HG03460 (cell line): ENCODE data around the gene CDYL.

Source experiments
- ATAC-seq: cut with Tn5 transposase; IDR thresholded peaks from one replicate; pipeline ENCODE4 v1.9.1; 2021; ENCODE audit not compliant: unreplicated experiment

The CDYL gene

DNA sequence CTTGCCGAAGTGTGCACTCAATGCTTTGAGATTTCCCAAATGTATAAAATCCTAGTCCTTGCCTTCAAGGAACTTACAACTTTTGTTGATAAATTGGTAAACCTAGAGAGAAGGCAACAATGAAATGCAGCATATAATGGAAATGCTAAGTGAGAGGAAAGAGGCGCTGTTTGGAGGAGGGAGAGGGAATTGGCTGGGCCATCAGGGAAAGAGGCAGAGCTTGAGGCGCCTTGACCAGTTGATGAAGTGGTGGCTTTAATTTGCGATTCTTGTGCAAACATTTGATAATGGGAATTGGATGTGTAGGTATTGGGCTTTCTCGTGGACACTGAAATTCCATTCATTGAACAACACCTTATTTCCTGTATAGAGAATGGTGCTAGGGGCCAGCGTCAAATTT is 1.9 kb upstream of the CDYL start:
- no peak for ATAC-seq

DNA sequence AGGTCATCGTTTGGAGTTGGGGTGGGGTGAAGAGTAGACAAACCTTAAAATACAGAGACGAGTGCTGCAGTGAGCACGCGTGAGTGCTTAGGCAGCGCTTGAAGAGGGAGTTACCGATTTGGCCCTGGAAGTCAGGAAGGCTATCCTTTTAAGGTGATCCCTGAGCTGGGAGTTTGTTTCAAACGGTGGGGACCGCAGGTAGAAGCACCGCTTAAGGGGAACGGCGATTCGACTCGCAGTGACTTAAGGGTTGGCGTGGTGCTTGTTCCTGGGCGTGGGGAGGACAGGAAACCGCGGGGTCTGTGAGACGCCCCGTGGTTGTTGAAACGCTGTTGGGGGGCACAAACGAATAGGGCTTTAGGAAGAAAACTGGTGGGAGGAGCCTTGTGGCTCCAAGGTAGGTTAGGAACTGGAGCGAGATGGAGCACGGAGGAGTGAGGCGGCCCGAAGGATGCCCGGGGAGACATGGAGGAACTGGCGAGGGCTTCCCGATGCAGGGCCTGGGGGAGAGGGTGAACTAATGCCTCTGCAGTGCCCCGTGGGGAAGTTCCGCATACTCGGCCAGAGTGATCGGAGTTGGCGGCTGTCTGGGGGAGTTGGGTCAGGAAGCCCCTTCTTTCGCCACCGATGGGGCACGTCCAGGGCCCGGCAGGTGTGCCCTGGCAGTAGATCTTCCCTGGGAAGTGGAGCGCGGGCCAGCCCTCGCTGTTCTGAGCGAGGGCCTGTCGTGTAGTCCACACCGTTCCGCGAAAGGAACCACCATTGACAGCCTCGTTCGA is 1.3 kb upstream of the CDYL start:
- ATAC-seq, result no peak

- peak; percentile 43 for ATAC-seq
Observed at GRCh38 chr6:4775494-4776130, 592 bp upstream of the CDYL start.

- no peak for ATAC-seq
Observed at GRCh38 chr6:4776493-4777393, 539 bp downstream of the CDYL start.

DNA sequence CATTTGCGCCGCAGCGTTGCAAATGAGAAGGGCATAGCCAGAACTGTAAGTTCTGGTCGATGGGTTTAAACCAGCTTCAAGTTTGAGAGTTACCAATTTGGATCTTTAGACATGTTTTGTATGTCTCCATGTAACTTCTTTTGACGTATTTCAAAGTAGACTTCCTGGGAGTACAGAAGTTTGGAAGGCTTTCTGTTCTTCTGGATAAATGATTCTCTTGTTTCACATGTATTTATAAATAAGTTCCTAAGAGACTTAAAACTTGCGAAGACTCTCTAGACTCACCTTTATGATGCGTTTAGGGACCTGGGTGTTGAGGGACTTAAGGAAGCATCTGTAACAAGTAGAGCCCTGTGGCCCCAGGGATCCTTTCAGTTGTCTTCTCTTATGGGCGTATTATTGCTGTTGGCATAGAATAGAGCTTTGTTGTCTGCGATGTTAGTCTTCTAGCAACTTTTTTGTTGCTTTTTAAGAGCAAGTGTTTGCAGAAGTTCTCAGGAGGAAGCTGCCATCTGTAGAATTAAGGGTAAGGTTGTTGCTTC is 1.3 kb downstream of the CDYL start:
- ATAC-seq, result no peak

DNA sequence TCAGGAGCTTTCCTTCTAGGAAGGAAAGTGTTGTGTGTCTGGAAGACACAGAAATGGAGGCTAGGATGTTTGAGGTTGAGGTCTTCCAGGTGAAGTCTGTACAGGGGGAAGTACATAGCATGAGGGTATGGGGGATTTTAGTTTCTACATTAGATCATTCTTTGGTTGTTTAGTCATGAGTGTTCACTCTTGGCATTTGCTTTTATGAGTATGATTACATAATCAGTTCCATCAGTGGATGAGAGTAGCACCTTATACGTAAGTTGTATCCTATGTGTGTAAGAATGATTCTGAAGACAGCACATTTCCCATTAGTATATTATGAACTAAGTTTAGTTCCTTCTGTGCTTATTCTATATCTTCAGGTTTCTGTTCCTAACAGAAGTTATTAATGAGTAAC is 1.9 kb downstream of the CDYL start:
- ATAC-seq, result no peak

DNA sequence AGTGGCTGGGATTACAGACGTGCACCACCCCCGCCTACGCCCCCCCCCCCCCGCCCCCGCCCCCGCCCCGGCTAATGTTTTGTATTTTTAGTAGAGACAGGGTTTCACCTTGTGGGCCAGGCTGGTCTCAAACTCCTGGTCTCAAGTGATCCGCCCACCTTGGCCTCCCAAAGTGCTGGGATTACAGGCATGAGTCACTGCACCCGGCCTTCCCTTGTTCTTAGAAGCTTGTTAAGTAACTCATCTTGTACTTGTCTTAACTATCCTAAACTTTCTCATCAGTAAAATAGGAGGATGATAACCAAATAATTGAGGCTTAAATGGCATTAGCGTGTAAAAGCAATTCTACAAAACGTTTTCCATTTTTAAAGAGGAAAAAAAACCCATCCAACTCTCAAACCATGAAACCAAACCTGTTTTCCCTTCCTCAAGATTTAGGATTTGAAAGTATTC is 4.2 kb downstream of the CDYL start:
- no peak for ATAC-seq

DNA sequence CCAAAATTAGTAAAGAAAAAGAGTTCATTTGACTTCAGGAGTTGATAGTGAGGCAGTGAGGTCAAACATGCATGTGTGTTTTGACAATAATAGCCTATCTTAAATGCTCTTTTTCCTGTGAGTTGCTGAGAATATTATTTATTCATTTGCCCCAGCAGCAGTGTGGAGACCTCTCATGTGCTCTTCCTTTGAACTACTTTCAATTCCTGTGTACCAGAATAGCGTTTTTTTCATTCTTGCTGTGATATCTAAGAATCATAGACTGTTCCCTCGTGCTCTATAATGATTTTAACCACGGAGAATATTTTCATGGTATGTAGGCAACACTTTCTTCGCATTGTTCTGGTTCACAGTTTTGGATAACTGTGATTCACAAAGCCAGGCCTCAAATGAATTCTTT is 5.2 kb downstream of the CDYL start:
- ATAC-seq, result no peak

DNA sequence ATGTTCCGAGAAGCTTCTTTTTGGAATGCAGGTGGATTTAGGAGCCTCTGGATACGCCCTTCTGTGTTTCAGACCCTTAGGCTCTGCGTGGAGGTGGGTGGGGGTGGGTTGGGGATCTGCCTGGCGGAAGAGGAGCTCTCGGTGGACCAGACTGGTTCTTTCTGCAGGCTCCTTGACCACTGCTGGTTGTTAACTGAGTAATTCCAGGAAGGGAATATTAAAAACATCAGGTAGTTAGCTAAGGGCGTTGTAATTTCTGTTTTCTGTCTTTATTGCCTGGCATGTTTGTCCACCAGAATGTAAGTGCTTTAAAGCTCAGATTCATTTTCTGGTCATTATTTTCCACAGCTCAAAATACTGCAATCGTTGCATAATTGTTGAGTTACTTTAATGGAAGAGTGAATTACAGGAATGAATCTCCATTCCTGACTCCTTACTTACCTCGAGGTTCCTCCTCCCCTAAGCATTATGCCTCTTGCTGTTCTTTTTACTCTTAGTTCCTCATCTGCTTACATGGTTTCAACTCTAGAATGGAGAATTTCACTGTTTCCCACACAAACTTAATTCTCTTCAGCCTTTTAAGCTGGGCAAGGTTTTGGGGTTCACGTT is 5.9 kb downstream of the CDYL start:
- no peak for ATAC-seq

GRCh38 chr6:4786996-4787395 is 10.8 kb downstream of the CDYL start:
- ATAC-seq, result no peak

- ATAC-seq, result no peak
Observed at GRCh38 chr6:4788482-4788881, 12.3 kb downstream of the CDYL start.

GRCh38 chr6:4788953-4789584 is 12.9 kb downstream of the CDYL start:
- peak; percentile 96 for ATAC-seq

- ATAC-seq, result no peak
Observed at GRCh38 chr6:4790158-4790899, 14.1 kb downstream of the CDYL start.

DNA sequence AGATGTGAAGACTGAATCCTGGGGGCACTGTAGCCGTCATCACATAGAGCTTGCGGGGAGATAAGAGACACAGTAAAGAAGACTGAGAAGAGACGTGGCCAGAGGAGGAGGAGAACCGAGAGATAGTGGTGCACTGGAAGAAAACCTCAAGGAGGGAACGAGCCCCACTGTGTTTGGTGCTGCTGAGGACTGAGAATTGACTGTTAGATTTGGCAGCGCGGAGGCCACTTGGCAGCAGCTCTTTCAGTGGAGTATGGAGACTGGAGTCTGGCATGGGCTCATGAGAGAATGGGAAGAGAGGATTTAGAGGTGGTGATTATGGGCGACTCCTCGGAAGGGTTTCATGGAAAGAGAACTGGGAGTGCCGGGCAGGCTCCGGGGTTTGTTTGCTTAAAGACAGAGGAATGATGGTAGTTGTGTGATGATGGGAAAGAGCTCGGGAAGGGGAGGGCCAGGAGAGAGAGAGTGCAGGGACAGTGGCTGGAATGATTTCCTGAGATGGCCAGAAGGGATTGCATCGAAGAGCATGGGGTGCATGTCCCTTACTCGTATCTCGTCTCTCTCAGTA is 18.0 kb downstream of the CDYL start:
- no peak for ATAC-seq

GRCh38 chr6:4797587-4797986 is 21.4 kb downstream of the CDYL start:
- ATAC-seq, result no peak

DNA sequence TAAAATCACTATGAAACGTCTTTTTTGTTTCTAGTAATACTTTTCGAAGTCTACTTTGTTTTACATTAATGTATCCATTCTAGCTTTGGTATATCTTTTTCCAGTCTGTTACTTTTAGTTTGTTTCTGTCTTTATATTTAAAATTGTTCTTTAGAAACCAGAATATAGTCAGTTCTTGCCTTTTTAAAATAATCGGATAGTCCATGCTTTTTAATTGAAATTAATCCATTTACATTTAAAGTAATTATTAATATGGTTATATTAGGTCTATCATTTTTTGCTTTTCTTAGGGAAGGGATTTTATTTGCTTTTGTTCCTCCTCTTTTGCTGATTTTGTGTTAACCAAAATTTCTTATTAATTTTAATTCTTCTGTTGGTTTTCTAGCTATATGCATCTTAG is 23.7 kb downstream of the CDYL start:
- no peak for ATAC-seq

DNA sequence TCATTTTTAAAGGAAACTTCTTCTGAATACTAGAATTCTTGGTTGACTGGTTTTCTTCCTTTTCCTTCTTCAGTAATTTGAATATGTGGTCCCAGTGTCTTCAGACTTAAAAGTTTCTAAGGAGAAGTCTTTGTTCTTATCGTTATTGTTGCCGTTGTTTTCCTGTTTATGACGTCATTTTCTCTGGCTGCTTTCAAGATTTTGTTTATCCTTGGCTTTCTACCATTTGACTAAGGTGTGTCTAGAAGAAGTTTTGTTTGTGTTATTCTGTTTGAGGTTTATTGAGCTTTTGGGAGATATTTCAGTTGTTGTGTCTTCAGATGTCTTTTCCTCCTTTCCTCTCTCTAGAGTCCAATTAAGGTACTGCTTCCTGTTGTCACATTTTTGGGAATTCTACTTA is 24.5 kb downstream of the CDYL start:
- no peak for ATAC-seq

DNA sequence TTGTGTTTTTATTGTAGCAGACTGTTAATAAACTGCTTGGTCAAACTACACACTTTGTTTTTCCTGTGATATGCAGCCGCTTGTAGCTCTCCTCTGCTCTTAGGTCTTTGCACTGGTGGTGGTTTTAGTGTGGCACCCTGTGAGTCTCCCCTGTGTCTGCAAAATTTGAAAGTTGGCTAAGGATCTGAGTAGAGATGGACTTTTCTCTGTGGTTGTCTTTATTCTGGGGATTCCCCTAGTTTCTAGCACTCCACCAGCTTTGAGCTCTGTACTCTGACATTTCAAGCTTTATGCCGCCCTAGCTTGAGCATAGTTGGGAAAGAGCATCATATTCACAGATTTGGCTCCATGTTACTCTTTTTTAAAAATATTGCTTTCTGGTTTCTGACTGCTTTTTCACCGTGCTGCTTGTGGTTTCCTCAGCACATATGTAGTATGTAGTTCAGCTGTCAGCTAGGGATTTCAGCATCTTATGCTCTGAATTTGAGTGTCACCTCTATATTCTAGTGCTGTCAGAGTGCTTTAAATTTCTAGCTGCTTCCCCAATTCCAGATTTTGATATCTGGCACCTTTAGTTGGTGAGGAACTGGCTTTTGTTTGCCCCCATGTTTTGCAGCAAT is 25.4 kb downstream of the CDYL start:
- peak; percentile 65 for ATAC-seq

GRCh38 chr6:4802312-4802935 is 26.2 kb downstream of the CDYL start:
- peak; percentile 65 for ATAC-seq
